Putamen (tissue), 1 donor: Measurements from ENCODE around the gene CR2.
A peak's percentile ranks its signal among the peaks of the same experiment; 100 is the strongest.
"Not testable (repeated sequence)": the region's sequence is repeated elsewhere in the genome, so short reads cannot be mapped to it uniquely, and the experiment has no call there.

Source experiments
- DNase-seq: peaks from one replicate; pipeline ENCODE4 v3.0.0-alpha.2; 2016; ENCODE audit warnings: low spot score

Gene CR2

GRCh38 chr1:207454046-207454964 lies at the start of gene CR2:
TSS of gene CR2 (plus strand) at chr1:207454328. CDS start at chr1:207454419, 91 bp downstream.
- DNase-seq = no peak

GRCh38 chr1:207404849-207405525 lies 49.1 kb upstream of the CR2 start:
- DNase-seq = peak; percentile 64

- no peak for DNase-seq
Measured at GRCh38 chr1:207405814-207406213, 48.3 kb upstream of the CR2 start.

GRCh38 chr1:207407655-207408260 lies 46.4 kb upstream of the CR2 start:
- no peak for DNase-seq

- no peak for DNase-seq
Measured at GRCh38 chr1:207412845-207413244, 41.3 kb upstream of the CR2 start.

GRCh38 chr1:207414606-207415108 lies 39.5 kb upstream of the CR2 start:
- DNase-seq = no peak

GRCh38 chr1:207417076-207417475 lies 37.1 kb upstream of the CR2 start:
- DNase-seq = no peak

- DNase-seq = no peak
Measured at GRCh38 chr1:207418351-207418750, 35.8 kb upstream of the CR2 start.

GRCh38 chr1:207420109-207420508 lies 34.0 kb upstream of the CR2 start:
- DNase-seq = no peak

- no peak for DNase-seq
Measured at GRCh38 chr1:207421078-207421477, 33.0 kb upstream of the CR2 start.

GRCh38 chr1:207423560-207424292 lies 30.4 kb upstream of the CR2 start:
- no peak for DNase-seq

- no peak for DNase-seq
Measured at GRCh38 chr1:207424570-207425131, 29.5 kb upstream of the CR2 start.

- DNase-seq = no peak
Measured at GRCh38 chr1:207427832-207428585, 26.1 kb upstream of the CR2 start.

- DNase-seq = no peak
Measured at GRCh38 chr1:207428783-207429182, 25.3 kb upstream of the CR2 start.

- no peak for DNase-seq
Measured at GRCh38 chr1:207429963-207430362, 24.2 kb upstream of the CR2 start.

GRCh38 chr1:207430602-207431001 lies 23.5 kb upstream of the CR2 start:
- no peak for DNase-seq

GRCh38 chr1:207431508-207431907 lies 22.6 kb upstream of the CR2 start:
- DNase-seq = no peak

- DNase-seq = no peak
Measured at GRCh38 chr1:207433435-207433834, 20.7 kb upstream of the CR2 start.

- DNase-seq = not testable (repeated sequence)
Measured at GRCh38 chr1:207436746-207437145, 17.4 kb upstream of the CR2 start.

- DNase-seq = no peak
Measured at GRCh38 chr1:207440626-207441025, 13.5 kb upstream of the CR2 start.
